B cell (primary cell): ENCODE results near the gene TMEM128. TPM values are rescaled to one million over a fixed set of nuclear protein-coding genes. Genes with fewer than 3 reads are reported as not detected.
"Not testable (repeated sequence)": the region's sequence is repeated elsewhere in the genome, so short reads cannot be mapped to it uniquely, and the experiment has no call there.

Experiments used
- ATAC-seq: fragments of 200-7000 bp; cut with Tn5 transposase; one replicate; pipeline ENCODE4 v1.10.0; 2021; ENCODE audit warnings: low read depth, mild to moderate bottlenecking, moderate number of reproducible peaks, moderate library complexity
- CTCF ChIA-PET: fragments of 350-600 bp; sonication (Branson Sonifier 250); formaldehyde crosslinking; loops from one replicate; lab custom pipeline; 2021; ENCODE audit warnings: antibody characterized with exemption, inconsistent platforms; lab: Charles Lee
- POLR2A ChIA-PET: fragments of 350-600 bp; sonication (Branson Sonifier 250); formaldehyde crosslinking; loops from one replicate; lab custom pipeline; 2021; ENCODE audit warnings: antibody characterized with exemption; lab: Charles Lee
- DNase-seq: peaks from one replicate; pipeline ENCODE4 v3.0.0; 2013
- H2AFZ ChIP-seq: 2 replicates; pipeline ENCODE4 v1.6.1; 2012; ENCODE audit warnings: mild to moderate bottlenecking, low read depth, low read length; ENCODE audit not compliant: insufficient read depth, poor library complexity, severe bottlenecking
- H3K27ac ChIP-seq, 2 donors: 1 replicate in 1 of 2; 2 replicates in 1 of 2; pipeline ENCODE4 v1.5.1; 2012 to 2013; ENCODE audit warnings: low read length in 2 of 2, mild to moderate bottlenecking in 2 of 2, moderate library complexity in 1 of 2
- H3K27me3 ChIP-seq, 4 experiments: fragments of 200-600 bp in 1 of 4; sonication (generic) in 1 of 4; replicated peaks in 1 of 4; 1 replicate in 2 of 4; 2 replicates in 2 of 4; pipeline versions ENCODE4 v1.6.1 to v1.7.0; 2013 to 2016; ENCODE audit warnings: low read length in 3 of 4, mild to moderate bottlenecking in 2 of 4, mixed read lengths in 1 of 4, moderate library complexity in 1 of 4; ENCODE audit not compliant: insufficient read depth in 4 of 4, control insufficient read depth in 3 of 4; ENCODE audit errors: control extremely low read depth in 1 of 4
- H3K36me3 ChIP-seq, 2 experiments: replicated peaks in 1 of 2; 1 replicate in 1 of 2; 2 replicates in 1 of 2; pipeline versions ENCODE4 v1.6.1 to v1.7.1; 2013; ENCODE audit warnings: low read length in 1 of 2; ENCODE audit not compliant: insufficient read depth in 2 of 2, control insufficient read depth in 1 of 2; ENCODE audit errors: control extremely low read depth in 1 of 2, extremely low read depth in 1 of 2
- H3K4me1 ChIP-seq, 2 donors: fragments of 200-600 bp in 1 of 2; sonication (generic) in 1 of 2; 1 replicate in 1 of 2; 2 replicates in 1 of 2; pipeline versions ENCODE4 v1.5.1 to v1.6.1; 2013 to 2017; ENCODE audit warnings: low read length in 2 of 2; ENCODE audit not compliant: control insufficient read depth in 2 of 2, insufficient read depth in 2 of 2
- H3K4me2 ChIP-seq: replicated peaks from 2 replicates; pipeline ENCODE3; 2012; ENCODE audit warnings: mild to moderate bottlenecking, low read depth, low read length; ENCODE audit not compliant: poor library complexity, severe bottlenecking
- H3K4me3 ChIP-seq, 5 experiments: fragments of 200-600 bp in 1 of 5; sonication (generic) in 1 of 5; 1 replicate in 3 of 5; 2 replicates in 2 of 5; pipeline versions ENCODE4 v1.5.1 to v1.7.0; 2011 to 2016; ENCODE audit warnings: low read length in 4 of 5, mild to moderate bottlenecking in 4 of 5, low read depth in 2 of 5, control low read depth in 1 of 5, moderate library complexity in 1 of 5; ENCODE audit not compliant: insufficient read depth in 1 of 5; ENCODE audit errors: control extremely low read depth in 1 of 5, extremely low read depth in 1 of 5
- H3K79me2 ChIP-seq: fragments of 200-600 bp; sonication (generic); one replicate; pipeline ENCODE4 v1.6.0; 2016; ENCODE audit warnings: low read length; ENCODE audit not compliant: control insufficient read depth, insufficient read depth
- H3K9ac ChIP-seq: fragments of 200-600 bp; sonication (generic); 2 replicates; pipeline ENCODE4 v1.6.1; 2017; ENCODE audit warnings: mild to moderate bottlenecking, low read length, moderate library complexity
- H3K9me3 ChIP-seq, 3 donors: one replicate each; pipeline versions ENCODE4 v1.6.1 to v1.7.1; 2013; ENCODE audit warnings: low read length in 2 of 3; ENCODE audit not compliant: control insufficient read depth in 2 of 3, insufficient read depth in 1 of 3; ENCODE audit errors: control extremely low read depth in 1 of 3
- H4K20me1 ChIP-seq: 2 replicates; pipeline ENCODE4 v1.6.0; 2012; ENCODE audit warnings: mild to moderate bottlenecking, low read length; ENCODE audit not compliant: insufficient read depth, control insufficient read depth, poor library complexity, severe bottlenecking
- H3K27ac Mint-ChIP-seq: one replicate; pipeline ENCODE4 v1.8.0; 2021; ENCODE audit warnings: mixed read lengths
- H3K27me3 Mint-ChIP-seq: one replicate; pipeline ENCODE4 v1.8.0; 2021; ENCODE audit warnings: mixed read lengths
- H3K4me1 Mint-ChIP-seq: one replicate; pipeline ENCODE4 v1.8.0; 2021; ENCODE audit warnings: mixed read lengths
- H3K4me3 Mint-ChIP-seq: one replicate; pipeline ENCODE4 v1.8.0; 2021; ENCODE audit warnings: mixed read lengths
- H3K9me3 Mint-ChIP-seq: one replicate; pipeline ENCODE4 v1.8.0; 2022; ENCODE audit warnings: mixed read lengths; ENCODE audit not compliant: insufficient read depth
- EZH2 ChIP-seq: IDR thresholded peaks from 2 replicates; pipeline ENCODE4 v1.6.1; 2012; ENCODE audit warnings: borderline replicate concordance, low read depth, mild to moderate bottlenecking, moderate library complexity, low read length; ENCODE audit not compliant: insufficient read depth, poor library complexity, severe bottlenecking
- WGBS: methylation state at CpG from one replicate; pipeline ENCODE4 v1.1.5; 2013; ENCODE audit warnings: missing lambda C conversion rate; ENCODE audit not compliant: insufficient coverage; 5-methylcytosine and 5-hydroxymethylcytosine counted together
- intact Hi-C: fragments of 100-400 bp; cut with micrococcal nuclease; formaldehyde crosslinking; loops from one replicate; pipeline ENCODE4 v1.10.0; 2022
- polyA plus RNA-seq: library from polyadenylated mRNA; depleted of rRNA; stranded (reverse); fragments of >200 nt; gene quantifications from 2 replicates; pipeline ENCODE4 v1.2.3, GENCODE V29; 2012
- total RNA-seq, 2 donors: library from RNA; stranded (reverse); fragments of 120-200 nt in 1 of 2; gene quantifications; 1 replicate in 1 of 2; 2 replicates in 1 of 2; pipeline versions ENCODE4 v1.2.3 to v1.2.4, GENCODE V29; 2013 to 2022
- TF ChIP-seq, protein P1 (sequence below): fragments of 200-600 bp; IDR thresholded peaks from one replicate; pipeline ENCODE4 v1.8.0; 2022; ENCODE audit warnings: antibody characterized with exemption, mild to moderate bottlenecking

TMEM128 gene
- total and polyA plus RNA-seq, 2 donors (not counting 1 experiment from before 2014, with no cell fraction given), result 10.2 to 17.3 TPM

DNA sequence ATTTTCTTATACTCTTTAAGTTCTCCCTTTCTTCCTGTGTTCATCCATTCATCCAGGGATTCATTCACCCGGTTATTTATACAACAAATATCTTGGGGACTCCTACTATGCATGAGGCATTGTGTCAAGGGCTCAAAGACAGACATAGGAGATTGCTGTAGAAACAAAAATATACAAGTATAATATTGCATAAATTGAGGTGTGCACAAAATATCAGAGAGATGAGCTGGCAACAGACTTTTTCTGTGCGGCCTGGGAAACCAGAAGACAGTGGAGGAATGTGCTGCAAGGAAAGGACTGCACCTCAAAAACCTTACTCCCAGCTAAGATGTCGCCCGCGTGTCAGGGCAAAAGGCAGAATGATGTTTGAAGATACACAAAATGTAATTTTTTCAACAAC is 30.9 kb downstream of the TMEM128 start:
- no peak for TF ChIP-seq EZH2
- TF ChIP-seq, protein P1, sequence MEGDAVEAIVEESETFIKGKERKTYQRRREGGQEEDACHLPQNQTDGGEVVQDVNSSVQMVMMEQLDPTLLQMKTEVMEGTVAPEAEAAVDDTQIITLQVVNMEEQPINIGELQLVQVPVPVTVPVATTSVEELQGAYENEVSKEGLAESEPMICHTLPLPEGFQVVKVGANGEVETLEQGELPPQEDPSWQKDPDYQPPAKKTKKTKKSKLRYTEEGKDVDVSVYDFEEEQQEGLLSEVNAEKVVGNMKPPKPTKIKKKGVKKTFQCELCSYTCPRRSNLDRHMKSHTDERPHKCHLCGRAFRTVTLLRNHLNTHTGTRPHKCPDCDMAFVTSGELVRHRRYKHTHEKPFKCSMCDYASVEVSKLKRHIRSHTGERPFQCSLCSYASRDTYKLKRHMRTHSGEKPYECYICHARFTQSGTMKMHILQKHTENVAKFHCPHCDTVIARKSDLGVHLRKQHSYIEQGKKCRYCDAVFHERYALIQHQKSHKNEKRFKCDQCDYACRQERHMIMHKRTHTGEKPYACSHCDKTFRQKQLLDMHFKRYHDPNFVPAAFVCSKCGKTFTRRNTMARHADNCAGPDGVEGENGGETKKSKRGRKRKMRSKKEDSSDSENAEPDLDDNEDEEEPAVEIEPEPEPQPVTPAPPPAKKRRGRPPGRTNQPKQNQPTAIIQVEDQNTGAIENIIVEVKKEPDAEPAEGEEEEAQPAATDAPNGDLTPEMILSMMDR, result no peak
- no peaks in the 10 kb centered on the region for H3K79me2 ChIP-seq
- H3K27me3 ChIP-seq, result peaks cover 0 to 6% (median 0%) of the 10 kb centered on the region in 4 experiments
- H3K4me3 ChIP-seq, result no peak overlapping the region
- H3K36me3 ChIP-seq, result no peaks in the 10 kb centered on the region
- no peak overlapping the region for H3K27ac Mint-ChIP-seq
- ChIA-PET POLR2A (no interaction called here), CTCF (no interaction called here)
- no peak for ATAC-seq
- intact Hi-C loops, result no loop called here
- no peak overlapping the region for H3K27ac ChIP-seq
- H3K9me3 Mint-ChIP-seq, result no peaks in the 10 kb centered on the region
- no peak overlapping the region for H3K4me3 Mint-ChIP-seq
- no peaks in the 10 kb centered on the region for H3K9me3 ChIP-seq
- H3K4me1 ChIP-seq, result no peaks in the 10 kb centered on the region
- no peak overlapping the region for H3K4me2 ChIP-seq
- H2AFZ ChIP-seq, result no peak overlapping the region
- no peaks in the 10 kb centered on the region for H3K4me1 Mint-ChIP-seq
- H4K20me1 ChIP-seq, result no peaks in the 10 kb centered on the region
- no peak overlapping the region for H3K9ac ChIP-seq
- WGBS, result no CpG with 5 or more reads among the region's 5 CpGs
- H3K27me3 Mint-ChIP-seq, result peaks cover 24% of the 10 kb centered on the region
- DNase-seq, result no peak

DNA sequence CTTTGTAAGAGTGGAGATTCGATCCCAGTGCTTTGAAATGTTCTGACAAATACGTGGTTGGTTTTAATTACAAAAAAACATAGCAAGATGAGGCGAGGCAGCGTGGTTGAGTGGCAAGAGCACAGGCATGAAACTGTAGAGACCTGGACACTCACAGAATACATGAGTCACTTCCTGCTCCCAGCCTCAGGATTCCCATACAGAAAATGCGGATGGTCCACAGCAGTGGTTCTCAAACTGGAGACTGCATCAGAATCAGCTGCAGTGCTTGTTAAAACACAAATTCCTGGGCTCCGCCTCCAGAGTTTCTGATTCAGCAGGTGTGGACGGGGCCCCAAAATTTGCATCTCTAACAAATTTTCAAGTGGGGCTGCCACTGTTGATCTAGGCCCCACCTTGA is 31.4 kb downstream of the TMEM128 start:
- H3K79me2 ChIP-seq, result no peaks in the 10 kb centered on the region
- H3K4me2 ChIP-seq, result no peak overlapping the region
- no peak overlapping the region for H3K4me3 Mint-ChIP-seq
- H3K9ac ChIP-seq, result no peak overlapping the region
- H3K4me1 ChIP-seq, result no peaks in the 10 kb centered on the region
- ATAC-seq (no peak), DNase-seq (no peak)
- no peaks in the 10 kb centered on the region for H3K9me3 ChIP-seq
- peaks cover 0 to 6% (median 0%) of the 10 kb centered on the region in 4 experiments for H3K27me3 ChIP-seq
- intact Hi-C loops, result no loop called here
- no peaks in the 10 kb centered on the region for H3K36me3 ChIP-seq
- no peak for TF ChIP-seq EZH2
- TF ChIP-seq, protein P1, result no peak
- WGBS, result 69% methylated on average over 6 of the region's 7 CpGs
- no peaks in the 10 kb centered on the region for H3K9me3 Mint-ChIP-seq
- peaks cover 23% of the 10 kb centered on the region for H3K27me3 Mint-ChIP-seq
- H4K20me1 ChIP-seq, result no peaks in the 10 kb centered on the region
- no peak overlapping the region for H3K4me3 ChIP-seq
- CTCF ChIA-PET, result no interaction called here
- H3K4me1 Mint-ChIP-seq, result no peaks in the 10 kb centered on the region
- no peak overlapping the region for H2AFZ ChIP-seq
- H3K27ac ChIP-seq, result no peak overlapping the region
- no peak overlapping the region for H3K27ac Mint-ChIP-seq
- POLR2A ChIA-PET, result no interaction called here

DNA sequence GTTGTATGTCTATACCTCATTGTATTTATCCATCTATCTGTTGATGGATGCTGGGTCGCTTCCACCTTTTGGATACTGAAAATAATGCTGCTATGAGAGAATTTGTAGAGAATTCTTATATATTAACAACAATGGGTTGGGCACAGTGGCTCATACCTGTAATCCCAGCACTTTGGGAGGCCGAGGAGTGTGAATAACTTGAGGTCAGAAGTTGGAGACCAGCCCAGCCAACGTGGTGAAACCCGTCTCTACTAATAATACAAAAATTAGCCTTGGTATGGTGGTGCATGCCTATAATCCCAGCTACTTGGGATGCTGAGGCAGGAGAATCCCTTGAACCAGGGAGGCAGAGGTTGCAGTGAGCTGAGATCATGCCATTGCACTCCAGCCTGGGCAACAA is 34.3 kb downstream of the TMEM128 start:
- H3K79me2 ChIP-seq, H3K9ac ChIP-seq, H3K27ac Mint-ChIP-seq, CTCF ChIA-PET, DNase-seq, H3K27me3 ChIP-seq, H3K27ac ChIP-seq, H3K36me3 ChIP-seq, H3K9me3 Mint-ChIP-seq, POLR2A ChIA-PET, H3K4me1 Mint-ChIP-seq, H3K4me3 ChIP-seq, H2AFZ ChIP-seq, intact Hi-C loops, H3K4me1 ChIP-seq, H3K9me3 ChIP-seq, H3K4me3 Mint-ChIP-seq, ATAC-seq, H3K4me2 ChIP-seq, H4K20me1 ChIP-seq: not testable (repeated sequence)
- peaks cover 33% of the 10 kb centered on the region for H3K27me3 Mint-ChIP-seq
- no CpG with 5 or more reads among the region's 4 CpGs for WGBS
